H4 (cell line): ENCODE measurements around the gene TRPC4. TPM values are rescaled to one million over a fixed set of nuclear protein-coding genes. Genes with fewer than 3 reads are reported as not detected.
A peak's percentile ranks its signal among the peaks of the same experiment; 100 is the strongest.
"Not testable (repeated sequence)": the region's sequence is repeated elsewhere in the genome, so short reads cannot be mapped to it uniquely, and the experiment has no call there.

Source experiments
- DNase-seq: peaks from one replicate; pipeline ENCODE4 v3.0.0-alpha.2; 2015; ENCODE audit warnings: low spot score
- total RNA-seq: library from RNA; depleted of rRNA; stranded (reverse); fragments of >200 nt; shearing (Covaris generic); gene quantifications from 2 replicates; pipeline ENCODE4 v1.2.3, GENCODE V29; 2014

The TRPC4 gene
- total RNA-seq, 1 experiment from 2014 or later = 1.3 TPM

GRCh38 chr13:37833411-37833810, 36.2 kb downstream of the TRPC4 start:
- no peak for DNase-seq

GRCh38 chr13:37816276-37816675, 53.3 kb downstream of the TRPC4 start:
- no peak for DNase-seq

GRCh38 chr13:37811441-37811840, 58.1 kb downstream of the TRPC4 start:
- DNase-seq = no peak

GRCh38 chr13:37806666-37807065, 62.9 kb downstream of the TRPC4 start:
- DNase-seq = no peak

- DNase-seq = no peak
These were observed 71.9 kb downstream of the TRPC4 start for GRCh38 chr13:37797631-37798030.

GRCh38 chr13:37796795-37797194, 72.8 kb downstream of the TRPC4 start:
- DNase-seq = not testable (repeated sequence)

GRCh38 chr13:37795326-37795725, 74.2 kb downstream of the TRPC4 start:
- DNase-seq = no peak

- no peak for DNase-seq
These were observed 77.9 kb downstream of the TRPC4 start for GRCh38 chr13:37791699-37792098.

- DNase-seq = peak; percentile 4
These were observed 81.2 kb downstream of the TRPC4 start for GRCh38 chr13:37788346-37788745.

- DNase-seq = no peak
These were observed 91.9 kb downstream of the TRPC4 start for GRCh38 chr13:37777676-37778075.

- no peak for DNase-seq
These were observed 93.7 kb downstream of the TRPC4 start for GRCh38 chr13:37775871-37776270.

GRCh38 chr13:37772644-37773043, 96.9 kb downstream of the TRPC4 start:
- no peak for DNase-seq

GRCh38 chr13:37769545-37769944, 100.0 kb downstream of the TRPC4 start:
- no peak for DNase-seq

- DNase-seq = no peak
These were observed 100.5 kb downstream of the TRPC4 start for GRCh38 chr13:37769078-37769477.

GRCh38 chr13:37766502-37766901, 103.1 kb downstream of the TRPC4 start:
- DNase-seq = no peak

- DNase-seq = no peak
These were observed 114.2 kb downstream of the TRPC4 start for GRCh38 chr13:37755349-37755748.

- no peak for DNase-seq
These were observed 115.8 kb downstream of the TRPC4 start for GRCh38 chr13:37753776-37754175.

- DNase-seq = no peak
These were observed 117.4 kb downstream of the TRPC4 start for GRCh38 chr13:37752146-37752545.

- no peak for DNase-seq
These were observed 118.5 kb downstream of the TRPC4 start for GRCh38 chr13:37751025-37751424.

GRCh38 chr13:37748913-37749312, 120.7 kb downstream of the TRPC4 start:
- DNase-seq = no peak

GRCh38 chr13:37747071-37747612, 122.4 kb downstream of the TRPC4 start:
- peak; percentile 56 for DNase-seq

- no peak for DNase-seq
These were observed 128.0 kb downstream of the TRPC4 start for GRCh38 chr13:37741536-37741935.

- no peak for DNase-seq
These were observed 133.5 kb downstream of the TRPC4 start for GRCh38 chr13:37736045-37736444.

GRCh38 chr13:37735293-37735692, 134.3 kb downstream of the TRPC4 start:
- DNase-seq = no peak
